Esophagus muscularis mucosa (tissue), 4 donors: ENCODE data around the gene GSC2. TPM values are rescaled to one million over a fixed set of nuclear protein-coding genes. Genes with fewer than 3 reads are reported as not detected.

Source experiments
- DNase-seq: peaks from one replicate; pipeline ENCODE4 v3.0.0-alpha.2; 2017; ENCODE audit errors: extremely low spot score
- H3K27ac ChIP-seq, 4 donors: fragments of 200-600 bp; sonication (generic); replicated peaks in 1 of 4; 1 replicate in 3 of 4; 2 replicates in 1 of 4; pipeline ENCODE4 v1.5.1; 2016 to 2019; ENCODE audit warnings: mild to moderate bottlenecking in 1 of 4
- H3K27me3 ChIP-seq, 4 donors: fragments of 200-600 bp; sonication (generic); one replicate each; pipeline versions ENCODE4 v1.5.1 to v1.6.0; 2016 to 2019
- H3K36me3 ChIP-seq, 4 donors: fragments of 200-600 bp; sonication (generic); one replicate each; pipeline ENCODE4 v1.5.1; 2016 to 2019
- H3K4me1 ChIP-seq, 4 donors: fragments of 200-600 bp; sonication (generic); one replicate each; pipeline ENCODE4 v1.5.1; 2016 to 2019
- H3K4me3 ChIP-seq, 4 donors: fragments of 200-600 bp; sonication (generic); 1 replicate in 2 of 4; 2 replicates in 2 of 4; pipeline ENCODE4 v1.5.1; 2016 to 2019; ENCODE audit warnings: mild to moderate bottlenecking in 4 of 4, moderate library complexity in 1 of 4
- H3K9me3 ChIP-seq, 4 donors: fragments of 200-600 bp; sonication (generic); 1 replicate in 3 of 4; 2 replicates in 1 of 4; pipeline ENCODE4 v1.5.1; 2016 to 2019
- CTCF ChIP-seq, 3 experiments: fragments of 200-600 bp in 2 of 3; fragments of 450-650 bp in 1 of 3; sonication (generic) in 2 of 3; IDR thresholded peaks; one replicate each; pipeline ENCODE4 v1.5.1; 2017 to 2019; ENCODE audit warnings: antibody characterized with exemption in 3 of 3, mild to moderate bottlenecking in 2 of 3, moderate library complexity in 1 of 3
- EP300 ChIP-seq: sonication (generic); formaldehyde crosslinking; IDR thresholded peaks from one replicate; pipeline ENCODE4 v1.6.1; 2017; ENCODE audit warnings: antibody characterized with exemption
- POLR2A ChIP-seq: fragments of 450-650 bp; IDR thresholded peaks from one replicate; pipeline ENCODE4 v1.6.1; 2017; ENCODE audit warnings: antibody characterized with exemption, moderate library complexity, mild to moderate bottlenecking, low read depth
- POLR2AphosphoS5 ChIP-seq, 2 donors: sonication (generic); formaldehyde crosslinking; IDR thresholded peaks; one replicate each; pipeline ENCODE4 v1.6.1; 2017; ENCODE audit warnings: antibody characterized with exemption in 2 of 2
- WGBS: methylation state at CpG from one replicate; pipeline ENCODE4 v1.1.5; 2018; 5-methylcytosine and 5-hydroxymethylcytosine counted together
- intact Hi-C: fragments of 100-400 bp; cut with DNase I; formaldehyde crosslinking; loops from one replicate; pipeline ENCODE4 v1.15.1; 2023
- total RNA-seq, 4 donors: library from RNA; depleted of rRNA; stranded (reverse); fragments of >200 nt; gene quantifications; one replicate each; pipeline versions ENCODE4 v1.1.0 to v1.2.1, GENCODE V29; 2016

Gene GSC2
- total RNA-seq, 4 donors from 2014 or later = not detected

DNA sequence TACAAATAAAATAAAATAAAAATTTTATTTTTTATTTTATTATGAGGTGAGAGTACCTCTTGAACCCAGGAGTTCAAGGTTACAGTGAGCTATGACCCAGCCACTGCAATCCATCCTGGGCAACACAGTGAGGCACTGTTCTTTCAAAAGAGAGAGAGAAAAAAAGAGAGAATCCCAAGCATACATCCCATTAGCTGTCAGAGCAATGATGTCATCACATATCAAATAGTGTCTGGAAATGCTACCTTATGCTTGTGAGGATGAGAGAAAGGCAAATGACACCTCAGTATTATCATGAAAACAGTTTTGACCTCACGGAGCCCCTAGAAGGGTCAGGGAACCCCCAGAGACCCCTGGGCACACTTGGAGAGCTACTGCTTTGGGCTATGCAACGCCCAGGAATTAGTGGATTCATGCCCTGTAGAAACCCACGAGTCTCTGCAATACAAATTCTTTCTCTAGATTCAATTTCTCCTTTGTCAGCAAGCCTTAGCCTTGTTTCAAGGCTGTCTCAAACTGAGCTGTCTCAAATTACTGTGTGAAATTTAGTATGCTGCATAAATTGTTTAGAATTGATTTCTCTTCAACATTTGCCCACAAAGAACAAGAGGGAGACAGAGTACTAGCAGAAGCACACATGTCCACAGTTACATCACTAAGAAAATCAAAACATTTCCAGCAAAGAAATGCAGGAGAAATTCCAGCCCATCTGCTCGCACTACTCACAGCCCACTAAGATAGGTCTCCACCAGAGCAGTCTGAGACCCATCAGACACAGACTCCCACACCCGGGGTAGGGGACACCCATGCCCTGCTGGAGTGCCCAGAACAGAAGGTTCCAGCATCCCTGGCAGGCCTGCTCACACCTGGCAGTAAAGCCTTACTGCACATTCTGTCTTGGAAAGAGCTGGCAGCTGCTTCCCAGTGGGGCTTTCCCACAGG lies 45.9 kb downstream of the GSC2 start:
- Histone ChIP-seq H3K27ac (peak overlapping the region in 3 of 4 donors; percentile 6 to 49 (median 25)), H3K4me3 (no peak overlapping the region), H3K9me3 (no peaks in the 10 kb centered on the region), H3K36me3 (peaks cover 0 to 3% (median 0%) of the 10 kb centered on the region in 4 donors), H3K27me3 (no peaks in the 10 kb centered on the region), H3K4me1 (peaks cover 39 to 58% (median 55%) of the 10 kb centered on the region in 4 donors)
- TF ChIP-seq POLR2A (no peak), EP300 (no peak), POLR2AphosphoS5 (IDR thresholded peaks at IDR 0.05) (no peak), CTCF (IDR thresholded peaks at IDR 0.05) (no peak)
- DNase-seq = no peak
- intact Hi-C loops = no loop called here
- 51% methylated on average over 5 of the region's 5 CpGs for WGBS

GRCh38 chr22:19098157-19098556 lies 51.9 kb downstream of the GSC2 start:
- TF ChIP-seq POLR2A (no peak), EP300 (no peak), POLR2AphosphoS5 (IDR thresholded peaks at IDR 0.05) (no peak), CTCF (IDR thresholded peaks at IDR 0.05) (no peak)
- Histone ChIP-seq H3K4me3 (no peak overlapping the region), H3K9me3 (no peaks in the 10 kb centered on the region), H3K27me3 (no peaks in the 10 kb centered on the region), H3K4me1 (peaks cover 0 to 8% (median 3%) of the 10 kb centered on the region in 4 donors), H3K36me3 (peaks cover 0 to 9% (median 5%) of the 10 kb centered on the region in 4 donors), H3K27ac (no peak overlapping the region)
- intact Hi-C loops = no loop called here
- WGBS = 69% methylated on average over 4 of the region's 4 CpGs
- no peak for DNase-seq

DNA sequence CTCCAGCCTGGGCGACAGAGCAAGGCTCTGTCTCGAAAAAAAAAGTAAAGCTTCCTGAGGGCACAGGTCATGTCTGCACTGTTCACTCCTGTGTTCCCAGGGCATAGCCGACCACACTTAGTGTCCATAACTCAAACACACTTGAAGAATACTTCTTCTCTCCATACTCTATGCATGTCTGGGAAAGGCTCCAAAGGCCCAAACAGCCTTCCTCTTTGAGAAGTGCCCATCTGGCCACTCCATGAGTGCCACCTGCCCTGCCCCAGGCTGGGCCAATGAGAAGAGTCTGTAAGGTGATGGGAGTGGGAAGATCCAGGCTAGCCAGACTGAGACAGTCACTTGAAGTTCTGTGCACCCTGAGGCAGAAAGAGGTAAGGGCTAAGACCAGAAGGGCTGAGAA lies 52.6 kb downstream of the GSC2 start:
- intact Hi-C loops = no loop called here
- Histone ChIP-seq H3K9me3 (no peaks in the 10 kb centered on the region), H3K4me1 (peaks cover 0 to 8% (median 3%) of the 10 kb centered on the region in 4 donors), H3K4me3 (no peak overlapping the region), H3K27me3 (no peaks in the 10 kb centered on the region), H3K36me3 (peaks cover 0 to 9% (median 5%) of the 10 kb centered on the region in 4 donors), H3K27ac (no peak overlapping the region)
- DNase-seq = no peak
- 75% methylated on average over 3 of the region's 3 CpGs for WGBS
- TF ChIP-seq CTCF (IDR thresholded peaks at IDR 0.05) (no peak), EP300 (no peak), POLR2A (no peak), POLR2AphosphoS5 (IDR thresholded peaks at IDR 0.05) (no peak)

Other genes with a start within 250 kb of the GSC2 start
- 1 to 10 TPM; 1.2 to 5.5 (median 2.2) TPM for gene DGCR6, start 244.0 kb downstream of the GSC2 start, total RNA-seq
- gene PRODH, start 214.0 kb downstream of the GSC2 start, total RNA-seq = 1 to 10 TPM; 1.4 to 7.2 (median 3.9) TPM
- 10 to 100 TPM; 45.7 to 79.6 (median 65.4) TPM for gene DGCR2, start 27.9 kb downstream of the GSC2 start, total RNA-seq
- gene TSSK2, start 19.0 kb downstream of the GSC2 start, total RNA-seq = not detected
- 10 to 100 TPM; 11.2 to 21.9 (median 19.9) TPM for gene ESS2, start 5.6 kb downstream of the GSC2 start, total RNA-seq
- 10 to 100 TPM; 57.3 to 88.9 (median 71.8) TPM for gene SLC25A1, start 28.4 kb upstream of the GSC2 start, total RNA-seq
- 1 to 10 TPM; 4.8 to 8.9 (median 6.0) TPM for gene CLTCL1, start 141.4 kb upstream of the GSC2 start, total RNA-seq